Astrocyte (in vitro differentiated cells and primary cell): ENCODE results near the gene ARNT2.

Experiments
- CTCF ChIP-seq: IDR thresholded peaks from 2 replicates; pipeline ENCODE4 v1.5.1; 2011; ENCODE audit warnings: low read depth, mild to moderate bottlenecking, inconsistent platforms, low read length, moderate library complexity; ENCODE audit not compliant: insufficient read depth
- EZH2 ChIP-seq: IDR thresholded peaks from 2 replicates; pipeline ENCODE4 v1.6.1; 2012; ENCODE audit warnings: mild to moderate bottlenecking, low read length, inconsistent platforms; ENCODE audit not compliant: insufficient read depth

- TF ChIP-seq CTCF (no peak), EZH2 (no peak)
Measured at GRCh38 chr15:80568876-80569605, 164.9 kb downstream of the ARNT2 start.
